Measurements from ENCODE around the gene SH3D19. TPM values are rescaled to one million over a fixed set of nuclear protein-coding genes. Genes with fewer than 3 reads are reported as not detected.

The SH3D19 gene
- total RNA-seq, 6 donors from 2014 or later = 91.2 to 225 (median 103) TPM

DNA sequence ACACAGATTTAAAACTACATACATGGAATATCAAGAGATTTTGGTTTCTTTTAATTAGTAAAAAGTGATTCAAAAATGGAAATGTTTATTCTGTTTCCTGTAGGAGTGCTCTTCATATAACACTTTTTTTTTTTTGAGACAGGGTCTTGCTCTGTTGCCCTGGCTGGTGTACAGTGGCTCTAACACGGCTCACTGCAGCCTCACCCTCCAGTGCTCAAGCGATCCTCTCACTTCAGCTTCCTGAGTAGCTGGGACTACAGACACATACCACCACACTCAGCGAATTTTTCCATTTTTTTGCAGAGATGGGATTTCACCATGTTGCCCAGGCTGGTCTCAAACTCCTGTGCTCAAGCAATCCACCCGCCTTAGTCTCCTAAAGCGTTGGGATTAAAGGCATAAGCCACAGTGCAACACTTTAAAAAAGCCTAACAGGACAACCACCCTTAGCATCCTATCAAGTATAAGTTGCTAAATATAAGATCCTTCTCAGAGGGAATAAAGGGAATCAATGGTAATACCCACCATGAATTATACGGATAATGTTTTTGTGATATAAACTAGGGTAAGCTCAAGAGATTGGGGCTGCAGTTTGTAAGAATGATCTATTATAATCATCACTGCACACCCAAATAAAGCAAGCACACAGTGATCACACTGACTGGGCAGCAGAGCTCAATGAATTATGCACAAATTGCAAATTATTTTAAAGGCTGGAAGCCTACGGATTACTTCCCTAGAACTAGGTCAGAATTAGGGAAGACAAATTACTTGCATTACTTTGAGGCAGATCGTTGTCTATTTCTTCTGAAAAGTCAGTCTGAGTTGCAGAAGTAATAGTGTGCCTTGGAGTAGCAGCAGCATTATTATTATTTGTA lies 149.4 kb downstream of the SH3D19 start:
- H3K27ac ChIP-seq = peak overlapping the region in 1 of 4 donors; percentile 71
- H3K9me3 ChIP-seq = no peaks in the 10 kb centered on the region
- H3K27me3 ChIP-seq = no peaks in the 10 kb centered on the region
- no peak for DNase-seq
- TF ChIP-seq, protein P1, sequence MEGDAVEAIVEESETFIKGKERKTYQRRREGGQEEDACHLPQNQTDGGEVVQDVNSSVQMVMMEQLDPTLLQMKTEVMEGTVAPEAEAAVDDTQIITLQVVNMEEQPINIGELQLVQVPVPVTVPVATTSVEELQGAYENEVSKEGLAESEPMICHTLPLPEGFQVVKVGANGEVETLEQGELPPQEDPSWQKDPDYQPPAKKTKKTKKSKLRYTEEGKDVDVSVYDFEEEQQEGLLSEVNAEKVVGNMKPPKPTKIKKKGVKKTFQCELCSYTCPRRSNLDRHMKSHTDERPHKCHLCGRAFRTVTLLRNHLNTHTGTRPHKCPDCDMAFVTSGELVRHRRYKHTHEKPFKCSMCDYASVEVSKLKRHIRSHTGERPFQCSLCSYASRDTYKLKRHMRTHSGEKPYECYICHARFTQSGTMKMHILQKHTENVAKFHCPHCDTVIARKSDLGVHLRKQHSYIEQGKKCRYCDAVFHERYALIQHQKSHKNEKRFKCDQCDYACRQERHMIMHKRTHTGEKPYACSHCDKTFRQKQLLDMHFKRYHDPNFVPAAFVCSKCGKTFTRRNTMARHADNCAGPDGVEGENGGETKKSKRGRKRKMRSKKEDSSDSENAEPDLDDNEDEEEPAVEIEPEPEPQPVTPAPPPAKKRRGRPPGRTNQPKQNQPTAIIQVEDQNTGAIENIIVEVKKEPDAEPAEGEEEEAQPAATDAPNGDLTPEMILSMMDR (IDR thresholded peaks at IDR 0.05) = no peak
- TF ChIP-seq EP300 (IDR thresholded peaks at IDR 0.05) (no peak), POLR2AphosphoS5 (IDR thresholded peaks at IDR 0.05) (no peak), POLR2A (IDR thresholded peaks at IDR 0.05) (no peak)
- no peak for ATAC-seq (ENCODE audit: low FRiP score in 2 of 2)
- H3K4me1 ChIP-seq = peaks cover 0 to 35% (median 9%) of the 10 kb centered on the region in 4 donors
- WGBS, 2 donors = 86% methylated on average over 8 of the region's 8 CpGs
- no peak overlapping the region for H3K4me3 ChIP-seq
- peaks cover 0 to 45% (median 10%) of the 10 kb centered on the region in 4 donors for H3K36me3 ChIP-seq

DNA sequence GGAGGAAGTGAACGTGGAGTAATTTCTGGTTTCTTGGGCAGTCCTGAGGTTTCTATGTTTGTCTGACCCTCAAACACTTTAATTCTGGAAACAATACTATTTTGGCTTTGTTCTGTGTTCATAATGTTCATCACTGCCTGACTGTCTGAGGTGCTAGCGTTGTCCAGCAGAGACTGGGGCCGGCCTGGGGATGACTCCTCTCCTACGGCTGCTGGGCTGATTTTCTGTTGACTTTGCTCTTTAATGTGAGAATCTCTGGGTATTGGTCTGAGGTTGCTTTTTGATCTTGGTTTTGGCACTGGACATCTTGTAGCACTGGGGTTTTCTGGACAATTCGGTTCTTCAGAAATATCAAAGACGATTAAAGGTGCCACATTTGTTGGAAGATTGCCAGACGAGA lies 150.2 kb downstream of the SH3D19 start:
- DNase-seq = no peak
- H3K4me1 ChIP-seq = peaks cover 0 to 40% (median 11%) of the 10 kb centered on the region in 4 donors
- H3K27ac ChIP-seq = peak overlapping the region; percentile 24 to 71 (median 50)
- 75 to 76% methylated on average over 7 of the region's 7 CpGs for WGBS, 2 donors
- no peaks in the 10 kb centered on the region for H3K27me3 ChIP-seq
- peaks cover 0 to 45% (median 10%) of the 10 kb centered on the region in 4 donors for H3K36me3 ChIP-seq
- H3K9me3 ChIP-seq = no peaks in the 10 kb centered on the region
- peak in 1 of 2 donors; percentile 13 for ATAC-seq (ENCODE audit: low FRiP score in 2 of 2)
- TF ChIP-seq POLR2AphosphoS5 (IDR thresholded peaks at IDR 0.05) (no peak), POLR2A (IDR thresholded peaks at IDR 0.05) (no peak), EP300 (IDR thresholded peaks at IDR 0.05) (no peak)
- TF ChIP-seq, protein P1 (IDR thresholded peaks at IDR 0.05) = no peak
- H3K4me3 ChIP-seq = no peak overlapping the region

DNA sequence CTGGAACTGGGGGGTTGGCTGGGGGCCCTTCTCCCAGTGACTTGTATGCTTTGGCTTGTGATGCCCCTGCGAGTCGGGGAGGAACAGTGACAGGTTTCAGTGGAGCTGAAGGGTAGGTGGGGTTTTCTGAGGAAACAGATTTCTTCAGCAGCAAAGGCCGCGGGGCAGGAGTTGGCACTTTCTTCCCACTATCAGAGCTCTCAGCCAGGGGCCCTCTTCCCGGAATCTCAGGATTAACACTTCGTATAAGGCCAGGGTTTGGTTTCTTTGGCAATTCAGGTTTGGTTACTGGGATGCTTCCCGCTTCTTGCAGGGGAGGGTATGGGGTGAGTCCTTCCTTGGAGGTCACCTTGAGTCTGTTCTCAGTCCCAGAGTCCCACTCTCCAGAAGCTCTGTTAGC lies 150.6 kb downstream of the SH3D19 start:
- H3K9me3 ChIP-seq = no peaks in the 10 kb centered on the region
- peaks cover 0 to 45% (median 10%) of the 10 kb centered on the region in 4 donors for H3K36me3 ChIP-seq
- peak overlapping the region; percentile 24 to 71 (median 50) for H3K27ac ChIP-seq
- ATAC-seq (ENCODE audit: low FRiP score in 2 of 2) = no peak
- WGBS, 2 donors = 89 to 95% methylated on average over 7 of the region's 7 CpGs
- no peaks in the 10 kb centered on the region for H3K27me3 ChIP-seq
- TF ChIP-seq EP300 (IDR thresholded peaks at IDR 0.05) (no peak), POLR2AphosphoS5 (IDR thresholded peaks at IDR 0.05) (no peak), POLR2A (IDR thresholded peaks at IDR 0.05) (no peak)
- TF ChIP-seq, protein P1 (IDR thresholded peaks at IDR 0.05) = no peak
- peaks cover 0 to 44% (median 11%) of the 10 kb centered on the region in 4 donors for H3K4me1 ChIP-seq
- no peak overlapping the region for H3K4me3 ChIP-seq
- no peak for DNase-seq

DNA sequence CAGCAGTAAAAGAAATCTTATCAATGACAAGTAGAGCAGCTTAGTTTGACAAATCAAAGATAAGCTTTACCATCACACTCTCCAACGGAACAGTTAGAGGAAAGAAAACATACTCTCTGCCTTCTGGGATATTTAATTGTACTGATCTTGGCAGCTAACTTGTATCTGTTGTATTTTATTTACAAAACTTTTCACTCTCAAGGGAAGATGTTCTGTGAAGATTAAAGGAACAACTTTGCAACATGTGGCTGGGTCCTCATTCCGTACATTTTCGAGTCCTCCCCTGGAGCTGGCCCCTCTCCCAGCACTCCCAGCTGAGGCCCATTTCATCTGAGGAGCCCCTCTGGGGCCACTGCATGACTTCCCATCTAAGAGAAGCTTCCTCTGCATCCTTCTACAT lies 151.5 kb downstream of the SH3D19 start:
- Histone ChIP-seq H3K4me1 (peaks cover 0 to 40% (median 11%) of the 10 kb centered on the region in 4 donors), H3K36me3 (peaks cover 0 to 47% (median 10%) of the 10 kb centered on the region in 4 donors), H3K27me3 (no peaks in the 10 kb centered on the region), H3K27ac (peak overlapping the region in 2 of 4 donors; percentile 40 to 71), H3K4me3 (no peak overlapping the region), H3K9me3 (no peaks in the 10 kb centered on the region)
- DNase-seq (no peak), ATAC-seq (ENCODE audit: low FRiP score in 2 of 2) (peak in 1 of 2 donors; percentile 66)
- TF ChIP-seq POLR2A (IDR thresholded peaks at IDR 0.05) (no peak), EP300 (IDR thresholded peaks at IDR 0.05) (no peak), POLR2AphosphoS5 (IDR thresholded peaks at IDR 0.05) (no peak)
- TF ChIP-seq, protein P1 (IDR thresholded peaks at IDR 0.05) = no peak
- 24 to 51% methylated on average over 3 of the region's 3 CpGs for WGBS, 2 donors
